Measurements from ENCODE around the gene SEMA5B. TPM values are rescaled to one million over a fixed set of nuclear protein-coding genes. Genes with fewer than 3 reads are reported as not detected.
A peak's percentile ranks its signal among the peaks of the same experiment; 100 is the strongest.

The SEMA5B gene
- total RNA-seq, 1 experiment from 2014 or later = 9.4 TPM

GRCh38 chr3:122938783-122939425 is 88.7 kb downstream of the SEMA5B start:
- H3K4me1 ChIP-seq (ENCODE audit: insufficient read depth, low read length) = no peaks in the 10 kb centered on the region
- H4K20me1 ChIP-seq (ENCODE audit: control insufficient read depth, insufficient read depth, insufficient read length) = no peaks in the 10 kb centered on the region
- no peaks in the 10 kb centered on the region for H3K27me3 ChIP-seq (ENCODE audit: insufficient read depth, low read length)
- no peak overlapping the region for H3K56ac ChIP-seq (ENCODE audit: insufficient read length, low read depth, low read length)
- no peak overlapping the region for H3K23ac ChIP-seq (ENCODE audit: insufficient read length, low read depth, low read length)
- H3K18ac ChIP-seq (ENCODE audit: insufficient read length, low read depth, low read length) = no peak overlapping the region
- no peak overlapping the region for H2BK120ac ChIP-seq (ENCODE audit: low read depth, low read length, poor library complexity, severe bottlenecking)
- no peak overlapping the region for H4K5ac ChIP-seq (ENCODE audit: insufficient read length, low read depth, low read length)
- no peak overlapping the region for H3K4ac ChIP-seq (ENCODE audit: low read depth, low read length)
- H3K9ac ChIP-seq (ENCODE audit: extremely low read depth, insufficient read length, low read length) = no peak overlapping the region
- H3K79me1 ChIP-seq (ENCODE audit: insufficient read depth, low read depth, low read length, poor library complexity, severe bottlenecking) = no peaks in the 10 kb centered on the region
- no peak overlapping the region for H2BK12ac ChIP-seq (ENCODE audit: insufficient read length, low read depth, low read length)
- no peak overlapping the region for H2BK20ac ChIP-seq (ENCODE audit: low read depth, low read length, poor library complexity, severe bottlenecking)
- TF ChIP-seq, protein P1, sequence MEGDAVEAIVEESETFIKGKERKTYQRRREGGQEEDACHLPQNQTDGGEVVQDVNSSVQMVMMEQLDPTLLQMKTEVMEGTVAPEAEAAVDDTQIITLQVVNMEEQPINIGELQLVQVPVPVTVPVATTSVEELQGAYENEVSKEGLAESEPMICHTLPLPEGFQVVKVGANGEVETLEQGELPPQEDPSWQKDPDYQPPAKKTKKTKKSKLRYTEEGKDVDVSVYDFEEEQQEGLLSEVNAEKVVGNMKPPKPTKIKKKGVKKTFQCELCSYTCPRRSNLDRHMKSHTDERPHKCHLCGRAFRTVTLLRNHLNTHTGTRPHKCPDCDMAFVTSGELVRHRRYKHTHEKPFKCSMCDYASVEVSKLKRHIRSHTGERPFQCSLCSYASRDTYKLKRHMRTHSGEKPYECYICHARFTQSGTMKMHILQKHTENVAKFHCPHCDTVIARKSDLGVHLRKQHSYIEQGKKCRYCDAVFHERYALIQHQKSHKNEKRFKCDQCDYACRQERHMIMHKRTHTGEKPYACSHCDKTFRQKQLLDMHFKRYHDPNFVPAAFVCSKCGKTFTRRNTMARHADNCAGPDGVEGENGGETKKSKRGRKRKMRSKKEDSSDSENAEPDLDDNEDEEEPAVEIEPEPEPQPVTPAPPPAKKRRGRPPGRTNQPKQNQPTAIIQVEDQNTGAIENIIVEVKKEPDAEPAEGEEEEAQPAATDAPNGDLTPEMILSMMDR (conservative IDR thresholded peaks at IDR 0.05) = no peak
- H3K4me3 Mint-ChIP-seq = no peak overlapping the region
- H2AFZ ChIP-seq (ENCODE audit: low read length) = no peak overlapping the region
- no peaks in the 10 kb centered on the region for H3K36me3 Mint-ChIP-seq (ENCODE audit: insufficient read depth in 1 of 3, low read depth in 3 of 3)
- no peak overlapping the region for H4K8ac ChIP-seq (replicated peaks; ENCODE audit: insufficient read length, low read depth, low read length)
- H2BK15ac ChIP-seq (ENCODE audit: low read depth, low read length) = no peak overlapping the region
- no peaks in the 10 kb centered on the region for H3K9me3 ChIP-seq (ENCODE audit: control insufficient read depth, low read depth, low read length)
- H3K79me2 ChIP-seq (ENCODE audit: insufficient read depth, low read length) = no peaks in the 10 kb centered on the region
- no peak overlapping the region for H3K27ac Mint-ChIP-seq
- no peak for DNase-seq
- H3K23me2 ChIP-seq (ENCODE audit: insufficient read length, low read depth, low read length, poor library complexity, severe bottlenecking) = no peaks in the 10 kb centered on the region
- H3K9me3 Mint-ChIP-seq = no peaks in the 10 kb centered on the region
- H3K27me3 Mint-ChIP-seq (ENCODE audit: low read depth) = peaks cover 5% of the 10 kb centered on the region
- peak overlapping the region; percentile 44; the same call in 1 of the 2 replicates for H3K14ac ChIP-seq (ENCODE audit: insufficient read depth, low read length)
- H4K91ac ChIP-seq (ENCODE audit: insufficient read length, low read depth, low read length) = no peak overlapping the region
- no peak overlapping the region for H2BK5ac ChIP-seq (ENCODE audit: insufficient read length, low read length)
- no peak overlapping the region for H2AK5ac ChIP-seq (ENCODE audit: insufficient read length, low read length)
- H3T11ph ChIP-seq (ENCODE audit: low read length) = no peak overlapping the region
- no CpG with 5 or more reads among the region's 9 CpGs for WGBS (ENCODE audit: extremely low coverage, insufficient read length, low lambda C conversion rate)
- H3K4me2 ChIP-seq (ENCODE audit: insufficient read depth, insufficient read length, low read length) = no peak overlapping the region
- H3K27ac ChIP-seq (ENCODE audit: insufficient read length, low read depth, low read length) = no peak overlapping the region
- peaks cover 3 to 9% of the 10 kb centered on the region in 2 experiments for H3K4me1 Mint-ChIP-seq

All from H9 (cell line).